HG03521 (cell line): ENCODE data around the gene ZDHHC23.

Experiments used
- ATAC-seq: cut with Tn5 transposase; IDR thresholded peaks from one replicate; pipeline ENCODE4 v1.9.1; 2021; ENCODE audit warnings: mild to moderate bottlenecking, moderate library complexity; ENCODE audit not compliant: unreplicated experiment

Gene ZDHHC23

DNA sequence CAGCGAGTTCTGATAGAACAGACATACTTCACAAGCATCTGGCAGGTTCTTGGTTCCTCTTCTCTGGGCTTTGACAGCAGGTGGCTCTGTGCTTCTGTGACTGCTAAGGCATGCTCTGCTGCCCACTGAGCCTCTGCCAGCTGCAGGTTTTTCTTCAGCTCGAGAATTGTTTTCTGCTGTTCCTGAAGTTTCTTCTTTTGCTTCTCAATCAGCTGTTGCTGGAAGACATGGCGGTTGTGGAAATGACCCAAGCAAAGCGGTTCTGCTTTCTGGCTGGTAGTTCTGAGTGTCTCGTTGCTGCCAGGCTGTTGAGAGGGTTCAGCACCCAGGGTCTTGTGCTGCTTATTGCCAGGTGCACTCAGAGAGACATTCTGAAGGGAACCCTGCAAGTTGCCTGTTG, 57.7 kb downstream of the ZDHHC23 start:
- peak; percentile 96 for ATAC-seq

DNA sequence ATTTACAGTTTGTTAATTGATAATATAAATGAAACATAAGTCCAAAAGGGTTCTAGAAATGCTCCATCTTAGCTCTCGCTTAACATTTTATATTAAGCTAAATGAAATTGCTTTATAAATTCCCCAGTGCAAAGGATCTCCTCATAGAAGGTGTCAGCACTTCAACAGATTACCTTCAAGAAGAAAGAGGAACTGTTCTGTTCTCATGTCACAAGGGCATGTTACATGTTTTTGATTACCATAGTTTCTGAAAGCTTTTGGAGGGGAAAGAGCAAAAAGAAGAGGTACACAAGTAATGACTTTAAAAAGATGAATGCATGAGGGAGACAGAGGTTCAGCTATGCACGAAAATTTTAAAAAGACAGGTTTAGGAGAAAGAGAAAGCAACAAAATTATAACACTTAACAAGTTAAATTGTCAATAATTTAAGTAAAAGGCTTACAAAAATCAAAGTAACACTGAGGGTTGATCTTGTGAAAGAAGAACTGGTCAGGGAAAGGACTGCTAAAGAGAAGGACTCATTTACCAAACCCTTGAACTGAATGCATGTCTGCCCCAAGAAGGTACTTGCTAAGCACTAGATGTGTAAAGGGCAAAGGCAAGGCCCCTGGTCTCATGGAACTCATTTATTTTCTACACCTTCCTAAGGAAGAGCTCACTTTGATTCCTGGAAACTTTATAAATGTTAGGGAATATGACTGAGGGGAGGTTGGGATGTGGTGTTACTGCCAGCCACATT, 63.4 kb downstream of the ZDHHC23 start:
- peak; percentile 78 for ATAC-seq
